Measurements from ENCODE around the gene CYP3A4.

- TF ChIP-seq SIN3A (IDR thresholded peaks at IDR 0.05; ENCODE audit: borderline replicate concordance, insufficient read depth, low read length) (no peak), POLR2AphosphoS5 (IDR thresholded peaks at IDR 0.05; ENCODE audit: low read depth, low read length) (no peak)
These were observed 40.1 kb upstream of the CYP3A4 start for GRCh38 chr7:99824091-99824490.

Data from PFSK-1 (cell line).